GM10266 (cell line): ENCODE data around the gene PRAMEF12.
"Not testable (repeated sequence)": the region's sequence is repeated elsewhere in the genome, so short reads cannot be mapped to it uniquely, and the experiment has no call there.

ENCODE experiments used
- DNase-seq: peaks from one replicate; pipeline ENCODE4 v3.0.0; 2012; ENCODE audit errors: extremely low spot score
- TF ChIP-seq, protein P1 (sequence below): IDR thresholded peaks from 2 replicates; pipeline ENCODE4 v1.5.1; 2012; ENCODE audit warnings: mild to moderate bottlenecking, low read depth; ENCODE audit not compliant: control insufficient read depth, insufficient read depth; ENCODE audit errors: missing control alignments

Gene PRAMEF12

DNA sequence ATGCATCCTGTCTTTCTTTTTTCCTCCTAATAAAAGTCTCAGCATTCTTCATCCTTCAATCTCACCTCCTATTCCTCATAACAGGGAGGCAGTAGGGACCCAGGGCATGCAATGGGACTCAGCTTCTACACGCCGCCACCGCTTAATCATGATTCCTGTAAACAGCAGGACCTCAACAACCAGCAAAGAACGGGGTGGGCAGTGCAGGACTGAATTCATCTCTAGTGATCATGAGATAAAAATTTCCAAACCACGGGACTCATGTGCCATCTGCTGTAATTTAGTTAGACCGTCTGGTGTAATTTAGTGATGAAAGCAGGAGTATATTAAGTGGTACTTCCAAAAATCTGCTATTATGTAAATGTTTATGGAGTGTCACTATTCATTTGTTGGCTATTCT lies 5.4 kb downstream of the PRAMEF12 start:
- TF ChIP-seq, protein P1, sequence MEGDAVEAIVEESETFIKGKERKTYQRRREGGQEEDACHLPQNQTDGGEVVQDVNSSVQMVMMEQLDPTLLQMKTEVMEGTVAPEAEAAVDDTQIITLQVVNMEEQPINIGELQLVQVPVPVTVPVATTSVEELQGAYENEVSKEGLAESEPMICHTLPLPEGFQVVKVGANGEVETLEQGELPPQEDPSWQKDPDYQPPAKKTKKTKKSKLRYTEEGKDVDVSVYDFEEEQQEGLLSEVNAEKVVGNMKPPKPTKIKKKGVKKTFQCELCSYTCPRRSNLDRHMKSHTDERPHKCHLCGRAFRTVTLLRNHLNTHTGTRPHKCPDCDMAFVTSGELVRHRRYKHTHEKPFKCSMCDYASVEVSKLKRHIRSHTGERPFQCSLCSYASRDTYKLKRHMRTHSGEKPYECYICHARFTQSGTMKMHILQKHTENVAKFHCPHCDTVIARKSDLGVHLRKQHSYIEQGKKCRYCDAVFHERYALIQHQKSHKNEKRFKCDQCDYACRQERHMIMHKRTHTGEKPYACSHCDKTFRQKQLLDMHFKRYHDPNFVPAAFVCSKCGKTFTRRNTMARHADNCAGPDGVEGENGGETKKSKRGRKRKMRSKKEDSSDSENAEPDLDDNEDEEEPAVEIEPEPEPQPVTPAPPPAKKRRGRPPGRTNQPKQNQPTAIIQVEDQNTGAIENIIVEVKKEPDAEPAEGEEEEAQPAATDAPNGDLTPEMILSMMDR: no peak
- DNase-seq: no peak

DNA sequence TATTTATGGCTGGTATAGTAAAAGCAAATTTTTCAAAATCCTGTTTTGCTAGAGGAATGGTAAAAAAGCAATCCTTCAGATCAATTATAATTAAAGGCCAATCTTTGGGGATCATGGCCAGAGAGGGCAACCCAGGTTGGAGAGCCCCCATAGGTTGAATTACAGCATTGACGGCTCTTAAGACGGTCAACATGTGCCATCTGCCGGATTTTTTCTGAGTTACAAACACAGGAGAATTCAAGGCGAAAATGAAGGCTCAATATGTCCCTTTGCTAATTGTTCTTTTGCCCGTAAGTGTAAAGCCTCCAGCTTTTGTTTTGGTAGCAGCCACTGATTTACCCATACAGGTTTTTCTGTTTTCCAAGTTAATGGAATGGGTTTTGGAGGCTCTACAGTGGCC lies 8.0 kb downstream of the PRAMEF12 start:
- DNase-seq: not testable (repeated sequence)

DNA sequence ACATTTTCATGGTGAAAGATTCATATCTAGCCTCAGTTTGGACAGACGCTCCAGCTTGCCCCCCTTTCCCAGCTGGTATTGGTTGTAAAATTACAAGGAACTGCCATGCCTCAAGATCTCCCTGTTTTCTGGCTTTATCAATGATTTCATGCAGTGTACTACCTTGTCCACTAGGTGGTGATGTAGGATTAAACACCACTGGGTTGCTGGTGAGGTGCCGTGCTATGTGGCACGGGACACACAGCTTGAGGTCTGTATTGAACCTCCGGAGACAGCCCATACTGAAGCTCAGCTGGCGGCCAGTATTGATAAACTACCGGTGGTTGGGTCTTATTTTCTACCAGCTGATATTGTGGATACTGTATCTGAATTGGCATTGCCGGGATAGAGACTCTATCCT lies 10.2 kb downstream of the PRAMEF12 start:
- not testable (repeated sequence) for DNase-seq

DNA sequence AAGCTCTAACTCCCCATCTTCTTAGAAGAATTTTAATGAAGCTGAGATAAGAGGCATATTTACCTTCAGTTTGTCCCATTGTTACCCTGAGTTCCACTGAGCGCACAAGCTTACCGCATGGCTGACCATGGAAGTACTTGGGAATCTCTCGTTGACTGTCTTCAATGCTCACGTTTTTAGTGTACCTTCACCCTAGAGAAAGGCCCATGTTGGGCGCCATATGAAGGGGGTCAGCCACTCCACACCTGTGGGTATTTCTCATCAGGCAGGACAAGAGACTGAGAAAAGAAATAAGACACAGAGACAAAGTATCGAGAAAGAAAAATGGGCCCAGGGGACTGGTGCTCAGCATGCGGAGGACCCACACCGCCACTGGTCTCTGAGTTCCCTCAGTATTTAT lies 11.2 kb downstream of the PRAMEF12 start:
- not testable (repeated sequence) for DNase-seq

DNA sequence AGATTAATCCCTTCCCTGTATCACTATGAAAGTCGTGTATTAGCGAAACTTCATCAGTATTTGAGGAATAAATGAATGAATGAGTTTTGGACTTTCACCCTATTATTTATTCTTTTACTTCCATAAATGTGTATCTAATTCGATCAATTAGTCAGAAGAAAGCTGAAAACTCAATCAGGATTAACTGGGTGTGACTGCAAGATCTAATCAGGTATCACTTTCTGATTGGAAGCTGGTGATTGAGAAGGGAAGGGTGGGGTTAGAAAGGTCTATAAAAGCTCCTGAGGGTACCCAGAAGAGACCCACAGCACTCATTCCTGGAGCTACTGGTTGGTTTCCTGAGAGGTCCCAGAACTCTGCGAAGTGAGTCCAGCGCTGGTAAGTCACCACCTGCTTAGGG lies 17.6 kb downstream of the PRAMEF12 start, which contains the start of gene PRAMEF1:
PRAMEF1 (plus strand) TSS at position 301 of the 400 bp plus-strand sequence. CDS start 1,831 bp downstream, outside the sequence.
- not testable (repeated sequence) for DNase-seq

DNA sequence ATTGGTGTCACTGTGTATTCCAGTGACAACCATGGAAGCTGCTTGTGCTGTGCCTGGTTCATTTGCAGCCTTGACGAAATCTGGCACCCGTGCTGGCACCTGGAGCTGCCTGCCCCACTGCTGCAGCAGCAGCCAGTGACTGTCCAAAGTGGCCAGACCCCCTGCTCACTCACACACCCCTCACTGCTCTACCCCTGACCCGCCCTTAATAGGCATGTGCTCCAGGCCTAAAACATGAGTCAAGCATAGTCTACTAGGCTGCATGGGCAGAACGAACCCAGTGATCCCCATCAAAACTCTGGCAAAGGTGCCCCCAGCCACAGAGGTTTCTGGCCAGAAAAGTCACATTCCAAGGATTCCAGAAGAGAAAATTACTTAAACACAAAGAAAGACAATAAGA lies 25.4 kb downstream of the PRAMEF12 start:
- TF ChIP-seq, protein P1: no peak
- no peak for DNase-seq

DNA sequence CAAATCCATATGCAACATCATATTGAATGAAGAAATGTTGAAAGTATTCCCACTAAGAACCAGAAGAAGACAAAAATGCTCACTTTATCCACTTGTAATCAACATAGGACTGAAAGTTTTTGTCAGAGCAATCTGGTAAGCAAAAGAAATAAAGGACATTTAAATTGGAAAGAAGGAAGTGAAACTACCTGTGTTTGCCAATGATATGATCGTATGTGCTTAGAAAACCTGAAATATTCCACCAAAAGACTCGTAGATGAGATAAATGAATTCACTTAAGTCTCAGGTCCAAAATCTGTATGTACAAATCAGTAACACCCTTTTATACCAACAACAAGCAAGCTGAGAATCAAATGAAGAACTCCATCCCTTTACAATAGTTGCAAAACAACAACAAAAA lies 26.2 kb downstream of the PRAMEF12 start:
- no peak for DNase-seq
- TF ChIP-seq, protein P1: no peak

DNA sequence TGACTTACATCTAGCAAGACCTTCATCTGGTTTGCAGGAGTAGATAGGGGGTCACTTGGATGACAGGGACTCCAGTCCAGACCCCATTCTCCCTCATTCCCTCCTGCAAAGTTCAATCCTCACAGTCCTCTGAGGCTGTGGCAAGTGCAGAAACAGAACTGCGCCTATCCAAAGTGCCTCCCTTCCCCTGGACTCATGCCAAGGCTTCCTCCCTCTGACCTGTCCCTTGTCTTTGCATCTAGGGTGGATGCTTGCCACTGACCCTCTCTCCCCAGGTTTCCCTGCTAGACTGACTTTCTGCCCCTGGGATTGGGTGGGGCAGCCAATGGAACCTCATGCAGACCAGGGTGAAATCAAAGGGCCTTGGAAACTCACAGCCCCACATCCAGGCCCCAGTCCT lies 36.4 kb downstream of the PRAMEF12 start:
- DNase-seq: no peak
- TF ChIP-seq, protein P1: no peak

DNA sequence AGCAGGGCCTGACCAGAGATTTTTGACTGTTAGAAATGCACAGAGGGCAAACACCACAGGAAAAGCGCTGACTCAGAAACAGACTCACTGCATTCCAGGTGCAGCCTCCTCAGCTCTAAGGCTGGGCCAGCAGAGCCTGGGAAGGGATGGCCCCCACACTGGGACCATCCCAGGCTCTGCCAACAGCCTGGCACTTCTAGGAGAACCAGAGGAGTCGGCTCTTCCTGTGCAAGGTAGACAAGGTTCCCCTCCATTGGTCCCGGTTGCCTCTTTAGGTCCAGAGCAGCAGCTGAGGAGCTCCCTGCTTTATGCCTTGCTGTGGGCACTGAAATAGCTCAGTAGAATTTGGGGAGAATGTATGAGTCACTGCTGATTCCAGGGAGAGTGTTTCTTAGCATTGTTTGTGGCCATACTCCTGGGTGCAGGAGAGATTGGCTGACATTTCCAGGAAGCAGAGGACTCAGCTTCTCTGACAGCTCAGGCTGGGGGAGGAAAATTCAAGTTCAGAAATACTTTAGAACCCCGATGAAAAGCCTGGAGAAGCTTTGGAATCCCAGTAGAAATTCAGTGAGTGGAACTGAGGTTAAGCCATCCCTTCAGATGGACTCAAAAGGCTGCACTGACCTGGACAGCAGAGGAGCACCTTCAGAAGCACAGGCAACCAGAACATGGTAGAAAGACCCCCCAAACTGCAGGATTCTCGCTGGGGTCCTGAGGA lies 37.3 kb downstream of the PRAMEF12 start:
- TF ChIP-seq, protein P1: no peak
- DNase-seq: no peak
